Mononuclear cell (primary cell): ENCODE measurements around the gene KRI1. TPM values are rescaled to one million over a fixed set of nuclear protein-coding genes. Genes with fewer than 3 reads are reported as not detected.
"Not testable (repeated sequence)": the region's sequence is repeated elsewhere in the genome, so short reads cannot be mapped to it uniquely, and the experiment has no call there.

Experiments used
- H3K27me3 ChIP-seq: 2 replicates; pipeline ENCODE4 v1.6.0; 2011; ENCODE audit warnings: low read length, control low read depth; ENCODE audit not compliant: insufficient read depth
- H3K4me1 ChIP-seq: 2 replicates; pipeline ENCODE4 v1.5.1; 2011; ENCODE audit warnings: mild to moderate bottlenecking, low read length, control low read depth; ENCODE audit not compliant: insufficient read depth
- H3K4me3 ChIP-seq: 2 replicates; pipeline ENCODE4 v1.5.1; 2011; ENCODE audit warnings: mild to moderate bottlenecking, low read length, moderate library complexity
- H3K9me3 ChIP-seq: 2 replicates; pipeline ENCODE4 v1.5.1; 2011; ENCODE audit warnings: low read depth, mild to moderate bottlenecking, control low read depth, low read length
- total RNA-seq: library from RNA; depleted of rRNA; stranded (reverse); fragments of >200 nt; gene quantifications from one replicate; pipeline ENCODE4 v1.2.3, GENCODE V29; 2012

Gene KRI1
- total RNA-seq, 1 donor = 6.7 TPM

- Histone ChIP-seq H3K4me1 (peaks cover 44% of the 10 kb centered on the region), H3K9me3 (no peaks in the 10 kb centered on the region), H3K4me3 (peak overlapping the region; percentile 97), H3K27me3 (no peaks in the 10 kb centered on the region)
Measured at GRCh38 chr19:10565028-10565566, 713 bp downstream of the KRI1 start.

GRCh38 chr19:10562609-10563008 lies 3.2 kb downstream of the KRI1 start:
- H3K4me1 ChIP-seq = peaks cover 31% of the 10 kb centered on the region
- no peak overlapping the region for H3K4me3 ChIP-seq
- H3K9me3 ChIP-seq = no peaks in the 10 kb centered on the region
- H3K27me3 ChIP-seq = no peaks in the 10 kb centered on the region

- no peaks in the 10 kb centered on the region for H3K9me3 ChIP-seq
- no peaks in the 10 kb centered on the region for H3K27me3 ChIP-seq
- no peak overlapping the region for H3K4me3 ChIP-seq
- H3K4me1 ChIP-seq = peaks cover 26% of the 10 kb centered on the region
Measured at GRCh38 chr19:10560154-10560553, 5.7 kb downstream of the KRI1 start.

- Histone ChIP-seq H3K4me3 (no peak overlapping the region), H3K9me3 (no peaks in the 10 kb centered on the region), H3K27me3 (no peaks in the 10 kb centered on the region), H3K4me1 (peaks cover 38% of the 10 kb centered on the region)
Measured at GRCh38 chr19:10557603-10558197, 8.1 kb downstream of the KRI1 start.

- no peaks in the 10 kb centered on the region for H3K27me3 ChIP-seq
- no peaks in the 10 kb centered on the region for H3K9me3 ChIP-seq
- peaks cover 47% of the 10 kb centered on the region for H3K4me1 ChIP-seq
- H3K4me3 ChIP-seq = no peak overlapping the region
Measured at GRCh38 chr19:10555610-10555973, 10.2 kb downstream of the KRI1 start.

GRCh38 chr19:10554760-10555609 lies 10.8 kb downstream of the KRI1 start:
- peaks cover 47% of the 10 kb centered on the region for H3K4me1 ChIP-seq
- no peaks in the 10 kb centered on the region for H3K27me3 ChIP-seq
- no peaks in the 10 kb centered on the region for H3K9me3 ChIP-seq
- no peak overlapping the region for H3K4me3 ChIP-seq

GRCh38 chr19:10553943-10554381 lies 11.8 kb downstream of the KRI1 start:
- Histone ChIP-seq H3K27me3 (no peaks in the 10 kb centered on the region), H3K9me3 (no peaks in the 10 kb centered on the region), H3K4me3 (no peak overlapping the region), H3K4me1 (peaks cover 47% of the 10 kb centered on the region)

GRCh38 chr19:10553087-10553667 lies 12.6 kb downstream of the KRI1 start:
- Histone ChIP-seq H3K9me3 (no peaks in the 10 kb centered on the region), H3K4me1 (peaks cover 47% of the 10 kb centered on the region), H3K27me3 (no peaks in the 10 kb centered on the region), H3K4me3 (no peak overlapping the region)

- H3K4me3 ChIP-seq = no peak overlapping the region
- H3K4me1 ChIP-seq = peaks cover 47% of the 10 kb centered on the region
- H3K27me3 ChIP-seq = no peaks in the 10 kb centered on the region
- no peaks in the 10 kb centered on the region for H3K9me3 ChIP-seq
Measured at GRCh38 chr19:10552510-10553053, 13.2 kb downstream of the KRI1 start.

- no peaks in the 10 kb centered on the region for H3K9me3 ChIP-seq
- H3K4me1 ChIP-seq = peaks cover 47% of the 10 kb centered on the region
Measured at GRCh38 chr19:10551698-10552301, 14.0 kb downstream of the KRI1 start.

GRCh38 chr19:10551006-10551405 lies 14.8 kb downstream of the KRI1 start:
- H3K9me3 ChIP-seq, H3K4me3 ChIP-seq, H3K27me3 ChIP-seq: not testable (repeated sequence)
- H3K4me1 ChIP-seq = peaks cover 42% of the 10 kb centered on the region

More at GRCh38 chr19:10551698-10552301, 14.0 kb downstream of the KRI1 start:
- Histone ChIP-seq H3K4me3 (no peak overlapping the region), H3K27me3 (no peaks in the 10 kb centered on the region)

GRCh38 chr19:10550336-10550735 lies 15.5 kb downstream of the KRI1 start:
- no peaks in the 10 kb centered on the region for H3K9me3 ChIP-seq
- H3K27me3 ChIP-seq = no peaks in the 10 kb centered on the region
- H3K4me1 ChIP-seq = peaks cover 40% of the 10 kb centered on the region
- no peak overlapping the region for H3K4me3 ChIP-seq

GRCh38 chr19:10549733-10550132 lies 16.1 kb downstream of the KRI1 start:
- Histone ChIP-seq H3K9me3 (no peaks in the 10 kb centered on the region), H3K4me3 (no peak overlapping the region), H3K27me3 (no peaks in the 10 kb centered on the region), H3K4me1 (peaks cover 40% of the 10 kb centered on the region)

- Histone ChIP-seq H3K4me1 (peaks cover 37% of the 10 kb centered on the region), H3K4me3 (no peak overlapping the region), H3K9me3 (no peaks in the 10 kb centered on the region), H3K27me3 (no peaks in the 10 kb centered on the region)
Measured at GRCh38 chr19:10548746-10549276, 17.0 kb downstream of the KRI1 start.
